GM18867 (cell line): ENCODE measurements around the gene SNRNP25.
"Not testable (repeated sequence)": the region's sequence is repeated elsewhere in the genome, so short reads cannot be mapped to it uniquely, and the experiment has no call there.

ENCODE experiments used
- ATAC-seq: cut with Tn5 transposase; IDR thresholded peaks from one replicate; pipeline ENCODE4 v1.9.1; 2021; ENCODE audit warnings: mild to moderate bottlenecking, moderate library complexity; ENCODE audit not compliant: unreplicated experiment

The SNRNP25 gene

DNA sequence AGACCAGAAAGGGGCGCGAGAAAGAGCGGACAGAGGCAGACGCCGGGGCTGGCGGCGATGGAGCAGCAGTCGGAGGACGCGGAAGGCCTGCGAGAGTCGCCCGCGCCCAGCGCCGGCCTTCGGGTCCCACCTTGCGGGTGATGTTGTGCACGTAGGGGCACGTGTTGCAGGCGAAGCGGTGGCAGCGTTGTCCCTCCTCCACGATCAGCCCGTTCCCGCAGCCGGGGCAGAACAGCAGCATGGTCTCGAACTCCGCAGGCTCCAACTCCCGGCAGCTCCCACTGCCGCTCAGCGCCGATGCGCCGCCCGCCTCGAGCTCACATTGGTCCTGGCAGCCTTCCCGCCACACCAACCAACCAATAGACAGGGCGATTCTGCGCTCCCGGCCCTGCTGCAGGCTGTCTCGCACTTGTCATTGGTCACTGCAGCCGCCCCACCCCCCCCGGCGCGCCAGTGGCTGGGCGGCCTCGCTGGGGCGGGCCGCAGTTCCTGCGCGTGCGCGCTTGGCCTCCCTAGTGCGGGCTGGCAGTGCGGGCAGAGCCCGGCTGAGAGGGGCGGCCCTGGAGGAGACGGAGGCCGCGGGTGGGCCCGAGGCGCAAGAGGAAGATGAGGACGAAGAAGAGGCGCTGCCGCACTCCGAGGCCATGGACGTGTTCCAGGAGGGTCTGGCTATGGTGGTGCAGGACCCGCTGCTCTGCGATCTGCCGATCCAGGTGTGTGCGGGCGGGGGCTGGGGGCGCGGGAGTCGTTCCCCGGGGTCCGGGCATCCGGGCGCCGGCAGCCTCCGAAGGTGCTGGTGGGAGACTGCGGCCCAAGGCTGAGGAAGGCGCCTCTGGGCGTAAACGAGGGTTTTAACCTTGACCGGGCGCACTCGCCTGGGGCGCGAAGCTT lies at the start of gene SNRNP25, which contains the start of gene POLR3K:
SNRNP25 (plus strand) TSS at position 483 of the 891 bp plus-strand sequence; CDS start at position 672, 189 bp downstream.
POLR3K (minus strand) TSS at position 263 of the 891 bp plus-strand sequence; CDS start at position 241, 22 bp downstream.
- peak; percentile 89 for ATAC-seq

- no peak for ATAC-seq
Observed at GRCh38 chr16:9903-10665, 43.5 kb upstream of the SNRNP25 start.

GRCh38 chr16:10772-11171 lies 42.9 kb upstream of the SNRNP25 start:
- not testable (repeated sequence) for ATAC-seq

DNA sequence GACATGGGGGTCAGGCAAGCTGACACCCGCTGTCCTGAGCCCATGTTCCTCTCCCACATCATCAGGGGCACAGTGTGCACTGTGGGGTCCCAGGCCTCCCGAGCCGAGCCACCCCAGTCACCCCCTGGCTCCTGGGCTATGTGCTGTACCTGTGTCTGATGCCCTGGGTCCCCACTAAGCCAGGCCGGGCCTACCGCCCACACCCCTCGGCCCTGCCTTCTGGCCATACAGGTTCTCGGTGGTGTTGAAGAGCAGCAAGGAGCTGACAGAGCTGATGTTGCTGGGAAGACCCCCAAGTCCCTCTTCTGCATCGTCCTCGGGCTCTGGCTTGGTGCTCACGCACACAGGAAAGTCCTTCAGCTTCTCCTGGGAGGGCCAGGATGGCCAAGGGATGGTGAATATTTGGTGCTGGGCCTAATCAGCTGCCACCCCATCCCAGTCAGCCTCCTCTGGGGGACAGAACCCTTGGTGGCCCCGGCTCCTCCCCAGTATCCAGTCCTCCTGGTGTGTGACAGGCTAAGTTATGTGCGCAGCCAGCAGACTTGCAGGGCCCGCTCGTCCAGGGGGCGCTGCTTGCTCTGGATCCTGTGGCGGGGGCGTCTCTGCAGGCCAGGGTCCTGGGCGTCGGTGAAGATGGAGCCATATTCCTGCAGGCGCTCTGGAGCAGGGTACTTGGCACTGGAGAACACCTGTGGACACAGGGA lies 36.4 kb upstream of the SNRNP25 start:
- not testable (repeated sequence) for ATAC-seq

- not testable (repeated sequence) for ATAC-seq
Observed at GRCh38 chr16:20886-21285, 32.7 kb upstream of the SNRNP25 start.

DNA sequence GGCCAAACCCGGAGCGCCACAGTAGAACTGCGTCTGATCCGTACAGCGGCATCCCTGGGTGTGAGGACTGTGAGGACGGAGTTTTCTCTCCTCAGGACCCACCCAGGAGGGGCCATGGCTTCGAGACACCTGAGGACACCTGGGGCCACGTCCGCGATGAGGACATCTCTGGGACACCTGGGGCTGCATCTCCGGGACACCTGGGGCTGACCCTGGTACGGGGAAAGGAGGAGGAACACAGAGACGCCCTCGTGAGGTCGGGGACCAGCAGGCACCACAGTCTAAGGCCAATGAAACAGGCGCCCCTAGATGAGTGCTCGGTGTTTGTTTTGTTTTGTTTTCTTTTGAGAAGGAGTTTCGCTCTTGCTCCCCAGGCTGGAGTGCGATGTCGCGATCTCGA lies 29.5 kb upstream of the SNRNP25 start:
- ATAC-seq = not testable (repeated sequence)

DNA sequence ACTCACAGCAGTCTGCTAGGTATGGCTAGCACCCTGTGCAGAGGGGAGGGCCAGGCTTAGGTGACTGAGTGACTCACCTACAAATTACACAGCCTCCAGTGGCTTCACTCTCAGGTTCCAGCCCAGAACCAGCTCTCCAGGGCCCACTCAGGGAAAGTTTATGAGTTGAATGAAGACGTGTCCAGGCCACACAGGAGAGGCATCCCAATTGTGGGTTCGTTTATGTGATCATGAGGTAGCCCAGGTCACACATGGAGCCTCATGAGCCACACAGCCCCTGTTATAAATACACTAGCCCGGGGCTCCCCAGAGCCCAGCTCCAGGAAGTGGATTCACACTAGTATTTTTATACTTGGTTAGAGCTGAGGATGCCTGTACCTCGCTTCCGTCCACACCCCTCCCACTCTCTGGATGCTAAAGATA lies 27.7 kb upstream of the SNRNP25 start:
- ATAC-seq = peak; percentile 60

DNA sequence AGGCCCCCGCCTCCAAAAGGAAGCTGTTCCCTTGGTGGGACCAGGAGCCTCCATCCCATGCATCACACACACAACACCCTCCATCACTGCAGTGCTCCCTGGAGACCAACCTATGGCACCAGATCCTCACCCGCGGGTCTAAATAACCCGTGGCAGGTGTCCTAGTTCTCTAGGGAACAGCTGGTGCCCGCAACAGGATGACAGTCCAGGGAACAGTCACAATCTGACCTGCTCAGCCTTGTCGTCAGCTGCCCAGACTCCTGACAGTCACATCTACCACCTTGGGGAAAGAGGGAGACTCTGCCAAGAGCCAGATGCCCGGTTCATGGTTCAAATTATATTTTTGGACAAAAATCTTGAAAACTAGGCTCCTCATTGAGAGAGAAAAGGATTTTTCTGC lies 23.0 kb upstream of the SNRNP25 start:
- not testable (repeated sequence) for ATAC-seq

GRCh38 chr16:33154-33876 lies 20.3 kb upstream of the SNRNP25 start:
- not testable (repeated sequence) for ATAC-seq

- no peak for ATAC-seq
Observed at GRCh38 chr16:33877-34647, 19.6 kb upstream of the SNRNP25 start.

DNA sequence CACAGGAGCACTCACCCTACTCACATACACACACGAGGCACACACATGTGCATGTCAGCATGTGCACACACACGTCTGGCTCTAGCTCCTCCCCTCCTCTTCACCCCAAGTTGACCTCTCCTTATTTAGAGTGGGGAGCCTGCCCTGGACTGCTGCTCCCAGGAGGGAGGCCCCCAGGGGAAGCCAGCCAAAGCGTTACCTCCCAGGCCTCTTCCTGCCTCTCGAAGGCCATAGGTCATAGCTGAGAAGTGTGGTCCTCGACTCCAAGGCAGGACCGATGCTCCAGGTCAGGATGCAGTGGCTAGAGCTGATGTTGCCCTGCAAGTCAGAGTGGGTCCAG lies 19.0 kb upstream of the SNRNP25 start:
- ATAC-seq = no peak

- ATAC-seq = no peak
Observed at GRCh38 chr16:35011-35677, 18.5 kb upstream of the SNRNP25 start.

GRCh38 chr16:35678-36305 lies 17.8 kb upstream of the SNRNP25 start:
- ATAC-seq = no peak

DNA sequence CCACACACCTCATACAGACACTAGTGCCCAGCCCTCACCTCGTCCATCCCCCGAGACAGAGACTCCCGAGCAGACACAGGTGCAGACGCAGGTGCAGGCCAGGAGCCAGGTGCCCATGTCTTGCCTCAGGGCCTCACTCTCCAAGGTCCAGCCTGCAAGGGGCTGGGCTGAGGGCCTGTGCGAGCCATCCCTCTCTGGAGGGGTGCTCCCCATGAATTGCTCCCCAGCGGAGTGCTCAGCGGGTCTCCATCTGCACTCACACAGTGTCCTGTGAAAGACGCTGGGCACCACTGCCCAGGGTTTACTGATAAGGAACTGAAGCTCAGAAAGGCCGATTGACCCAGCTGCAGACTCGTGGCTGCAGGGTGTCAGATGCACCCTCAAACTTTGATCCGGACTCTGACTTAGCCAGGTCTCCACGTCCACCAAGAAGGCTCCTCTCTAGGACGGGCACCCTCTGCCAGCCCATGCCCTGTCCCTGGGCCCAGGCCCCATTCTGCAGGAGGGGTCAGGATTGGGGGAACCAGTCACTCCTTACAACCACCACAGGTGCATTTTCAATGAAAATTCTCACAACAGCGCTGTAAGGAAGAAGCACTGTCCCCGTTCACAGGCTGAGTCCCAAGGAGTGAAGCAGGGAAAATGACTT lies 17.2 kb upstream of the SNRNP25 start:
- ATAC-seq = no peak

DNA sequence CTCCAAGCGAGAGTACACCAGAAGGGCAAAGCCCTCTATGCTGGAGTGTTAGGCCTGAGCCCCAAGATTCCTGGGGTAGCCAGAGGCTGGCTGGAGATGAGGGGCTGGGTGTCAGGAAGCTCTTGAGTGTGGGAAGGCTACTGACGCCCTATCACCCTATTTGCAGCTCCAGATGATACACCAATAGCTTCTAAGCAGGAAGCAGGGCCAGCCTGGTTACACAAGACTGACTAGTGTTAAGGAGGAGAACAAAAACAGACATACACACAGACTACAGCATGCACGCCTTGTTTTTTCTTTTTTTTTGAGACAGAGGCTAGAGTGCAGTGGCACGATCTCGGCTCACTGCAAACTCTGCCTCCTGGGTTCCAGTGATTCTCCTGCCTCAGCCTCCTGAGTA lies 16.1 kb upstream of the SNRNP25 start:
- no peak for ATAC-seq

DNA sequence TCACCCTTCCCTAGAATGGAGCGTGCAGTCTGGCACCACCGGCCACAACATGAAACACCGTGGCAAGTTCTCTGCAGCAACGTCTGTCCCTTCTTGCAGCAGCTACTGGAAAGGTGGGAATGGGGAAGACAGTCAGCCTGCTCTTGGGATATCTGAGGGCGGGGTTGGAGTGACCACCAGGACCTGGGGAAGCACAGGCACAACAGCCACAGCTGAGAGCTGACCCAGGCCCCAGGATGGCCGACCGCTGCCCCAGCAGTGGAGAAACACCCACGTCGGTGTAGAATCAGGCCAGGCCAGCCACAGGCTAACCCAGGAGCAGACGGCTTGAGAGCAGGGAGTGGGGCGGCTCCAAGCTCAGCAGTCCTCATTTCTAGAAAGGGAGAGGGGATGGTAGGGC lies 15.4 kb upstream of the SNRNP25 start:
- not testable (repeated sequence) for ATAC-seq

- peak; percentile 78 for ATAC-seq
Observed at GRCh38 chr16:38941-39892, 14.4 kb upstream of the SNRNP25 start.
